Astrocyte (in vitro differentiated cells and primary cell): ENCODE data around the gene POU6F2.

Experiments
- CTCF ChIP-seq: IDR thresholded peaks from 2 replicates; pipeline ENCODE4 v1.5.1; 2011; ENCODE audit warnings: low read depth, mild to moderate bottlenecking, inconsistent platforms, low read length, moderate library complexity; ENCODE audit not compliant: insufficient read depth
- EZH2 ChIP-seq: IDR thresholded peaks from 2 replicates; pipeline ENCODE4 v1.6.1; 2012; ENCODE audit warnings: mild to moderate bottlenecking, low read length, inconsistent platforms; ENCODE audit not compliant: insufficient read depth

GRCh38 chr7:39195967-39196366 is 218.3 kb downstream of the POU6F2 start:
- no peak for TF ChIP-seq CTCF
- TF ChIP-seq EZH2, result no peak
